Parathyroid adenoma (tissue), 2 donors: ENCODE results near the gene ELMO2.

Experiments used
- H2AFZ ChIP-seq: fragments of 300-600 bp; sonication (generic); one replicate; pipeline ENCODE4 v1.7.0; 2017; ENCODE audit warnings: antibody characterized with exemption, mild to moderate bottlenecking
- H3K27ac ChIP-seq: fragments of 300-600 bp; sonication (generic); one replicate; pipeline ENCODE4 v1.7.0; 2017
- H3K27me3 ChIP-seq: fragments of 300-600 bp; sonication (generic); one replicate; pipeline ENCODE4 v1.7.0; 2017; ENCODE audit warnings: low read length; ENCODE audit not compliant: control insufficient read depth, insufficient read depth
- H3K36me3 ChIP-seq: fragments of 300-600 bp; sonication (generic); one replicate; pipeline ENCODE4 v1.7.0; 2017; ENCODE audit warnings: low read length; ENCODE audit not compliant: control insufficient read depth, insufficient read depth
- H3K4me1 ChIP-seq: fragments of 300-600 bp; sonication (generic); one replicate; pipeline ENCODE4 v1.7.0; 2017; ENCODE audit warnings: control low read depth
- H3K4me2 ChIP-seq: fragments of 300-600 bp; sonication (generic); one replicate; pipeline ENCODE4 v1.7.0; 2017; ENCODE audit warnings: low read length
- H3K4me3 ChIP-seq: fragments of 300-600 bp; sonication (generic); one replicate; pipeline ENCODE4 v1.7.0; 2017; ENCODE audit warnings: low read depth, low read length
- H3K79me2 ChIP-seq: fragments of 300-600 bp; sonication (generic); one replicate; pipeline ENCODE4 v1.7.0; 2017; ENCODE audit warnings: control low read depth
- H3K9ac ChIP-seq: fragments of 300-600 bp; sonication (generic); one replicate; pipeline ENCODE4 v1.7.0; 2017; ENCODE audit warnings: mild to moderate bottlenecking
- H3K9me3 ChIP-seq: fragments of 300-600 bp; sonication (generic); one replicate; pipeline ENCODE4 v1.7.0; 2017; ENCODE audit warnings: low read length; ENCODE audit not compliant: control insufficient read depth
- TF ChIP-seq, protein P1 (sequence below): fragments of 300-600 bp; sonication (generic); IDR thresholded peaks from one replicate; pipeline ENCODE4 v1.7.0; 2017; ENCODE audit warnings: antibody characterized with exemption, mild to moderate bottlenecking
- donor health status: primary hyperparathyroidism.

The ELMO2 gene

DNA sequence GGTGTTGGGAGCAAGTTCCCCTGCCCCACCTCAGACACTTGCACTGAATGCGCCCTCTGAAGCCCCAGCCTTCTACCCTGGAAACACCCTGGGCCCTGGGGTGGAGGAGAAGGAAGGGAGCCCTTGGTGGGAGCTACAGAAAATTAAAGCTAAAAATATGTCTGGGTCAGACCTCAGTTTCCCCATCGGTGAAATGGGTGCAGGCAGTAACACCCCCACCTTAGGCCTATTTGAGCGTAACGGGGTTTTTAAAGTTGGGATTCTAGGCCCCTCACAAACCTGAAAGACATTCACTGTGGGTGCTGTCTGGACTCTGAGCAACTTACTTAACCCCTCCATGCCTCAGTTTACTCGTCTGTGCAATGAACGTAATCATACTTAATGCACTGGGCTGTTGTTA, 78.9 kb downstream of the ELMO2 start:
- H3K79me2 ChIP-seq: no peaks in the 10 kb centered on the region
- H3K27me3 ChIP-seq: no peaks in the 10 kb centered on the region
- H3K36me3 ChIP-seq: no peaks in the 10 kb centered on the region
- no peak overlapping the region for H2AFZ ChIP-seq
- H3K4me3 ChIP-seq: no peak overlapping the region
- no peaks in the 10 kb centered on the region for H3K9me3 ChIP-seq
- H3K27ac ChIP-seq: no peak overlapping the region
- TF ChIP-seq, protein P1, sequence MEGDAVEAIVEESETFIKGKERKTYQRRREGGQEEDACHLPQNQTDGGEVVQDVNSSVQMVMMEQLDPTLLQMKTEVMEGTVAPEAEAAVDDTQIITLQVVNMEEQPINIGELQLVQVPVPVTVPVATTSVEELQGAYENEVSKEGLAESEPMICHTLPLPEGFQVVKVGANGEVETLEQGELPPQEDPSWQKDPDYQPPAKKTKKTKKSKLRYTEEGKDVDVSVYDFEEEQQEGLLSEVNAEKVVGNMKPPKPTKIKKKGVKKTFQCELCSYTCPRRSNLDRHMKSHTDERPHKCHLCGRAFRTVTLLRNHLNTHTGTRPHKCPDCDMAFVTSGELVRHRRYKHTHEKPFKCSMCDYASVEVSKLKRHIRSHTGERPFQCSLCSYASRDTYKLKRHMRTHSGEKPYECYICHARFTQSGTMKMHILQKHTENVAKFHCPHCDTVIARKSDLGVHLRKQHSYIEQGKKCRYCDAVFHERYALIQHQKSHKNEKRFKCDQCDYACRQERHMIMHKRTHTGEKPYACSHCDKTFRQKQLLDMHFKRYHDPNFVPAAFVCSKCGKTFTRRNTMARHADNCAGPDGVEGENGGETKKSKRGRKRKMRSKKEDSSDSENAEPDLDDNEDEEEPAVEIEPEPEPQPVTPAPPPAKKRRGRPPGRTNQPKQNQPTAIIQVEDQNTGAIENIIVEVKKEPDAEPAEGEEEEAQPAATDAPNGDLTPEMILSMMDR: no peak
- no peak overlapping the region for H3K4me2 ChIP-seq
- no peak overlapping the region for H3K9ac ChIP-seq
- no peaks in the 10 kb centered on the region for H3K4me1 ChIP-seq

DNA sequence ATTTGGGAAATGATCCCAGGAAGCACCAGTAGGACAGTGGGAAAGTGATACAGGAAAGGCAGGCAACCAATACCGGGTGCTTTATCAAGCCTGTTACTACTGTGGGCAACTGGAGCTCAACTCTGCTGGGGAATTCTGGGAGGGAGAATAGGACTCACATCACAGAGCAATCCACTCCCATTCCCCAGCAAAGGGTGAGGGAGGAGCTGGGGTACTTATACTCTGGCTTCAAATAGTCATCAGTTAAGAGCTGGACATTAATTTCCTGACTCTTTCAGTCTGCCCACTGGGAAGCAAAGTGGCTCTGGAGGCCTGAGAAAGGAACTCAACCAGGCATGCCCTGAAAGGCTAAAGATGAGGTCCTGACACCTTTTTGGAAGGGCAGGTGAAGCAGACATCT, 80.6 kb downstream of the ELMO2 start:
- Histone ChIP-seq H3K4me1 (no peaks in the 10 kb centered on the region), H3K27ac (no peak overlapping the region), H3K79me2 (no peaks in the 10 kb centered on the region), H3K36me3 (no peaks in the 10 kb centered on the region), H3K4me2 (no peak overlapping the region), H3K9ac (no peak overlapping the region), H2AFZ (no peak overlapping the region), H3K27me3 (no peaks in the 10 kb centered on the region), H3K9me3 (no peaks in the 10 kb centered on the region), H3K4me3 (no peak overlapping the region)
- TF ChIP-seq, protein P1: no peak

DNA sequence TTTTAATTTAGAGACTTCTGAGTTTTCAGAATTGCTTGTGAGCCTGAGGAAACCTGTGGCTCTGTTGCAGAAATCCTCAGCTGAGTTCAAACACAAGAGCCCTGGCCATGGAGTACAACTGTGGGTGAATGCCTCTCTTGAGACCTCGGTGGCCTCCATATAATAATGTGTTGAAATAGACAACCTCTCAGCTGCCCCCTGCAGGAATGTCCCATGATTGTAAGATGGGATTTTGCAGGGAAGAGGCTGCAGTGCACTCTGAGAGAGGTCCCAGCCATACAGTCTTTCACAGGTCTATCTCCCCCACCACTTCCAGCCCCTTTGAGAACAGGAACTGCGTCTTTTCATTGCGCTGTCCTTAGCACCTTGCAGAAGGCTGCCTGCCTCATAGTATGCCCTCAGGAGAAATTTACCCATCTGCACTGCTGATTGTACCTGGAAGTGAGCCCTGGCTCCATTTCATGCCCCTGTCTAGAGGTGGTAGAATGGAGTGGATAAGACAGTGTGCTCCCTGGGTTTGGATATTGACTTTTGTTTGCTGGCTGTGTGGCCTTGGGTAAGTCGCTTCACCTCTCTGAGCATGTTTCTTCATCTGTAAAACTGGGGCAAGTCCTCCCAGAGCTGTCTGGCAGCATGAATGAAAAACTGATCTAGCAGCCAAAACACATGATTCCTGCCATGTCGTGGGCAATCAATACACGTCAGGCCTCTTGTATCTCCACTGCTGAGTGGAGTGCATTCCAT, 81.3 kb downstream of the ELMO2 start:
- TF ChIP-seq, protein P1: no peak
- Histone ChIP-seq H2AFZ (no peak overlapping the region), H3K36me3 (no peaks in the 10 kb centered on the region), H3K9ac (no peak overlapping the region), H3K27ac (no peak overlapping the region), H3K79me2 (no peaks in the 10 kb centered on the region), H3K27me3 (no peaks in the 10 kb centered on the region), H3K4me1 (no peaks in the 10 kb centered on the region), H3K4me3 (no peak overlapping the region), H3K4me2 (no peak overlapping the region), H3K9me3 (no peaks in the 10 kb centered on the region)

DNA sequence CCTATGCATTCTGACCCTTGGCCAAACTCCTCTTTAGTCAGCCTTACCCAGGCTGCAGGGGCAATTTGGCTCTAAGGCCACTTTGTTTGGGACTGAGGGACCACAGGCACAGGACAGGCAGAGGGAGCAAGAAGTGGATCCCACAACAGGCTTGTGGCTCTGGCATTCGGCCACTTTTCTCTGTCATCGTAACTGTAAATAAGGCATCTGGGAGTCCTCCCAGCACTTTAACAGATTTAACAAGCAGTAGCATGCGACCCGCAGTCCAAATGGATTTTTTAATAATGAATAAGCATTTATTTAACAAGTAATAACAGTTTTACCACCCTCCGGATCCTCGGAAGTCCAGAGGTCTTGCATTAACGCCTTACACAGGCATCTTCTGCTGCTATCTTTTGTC, 82.0 kb downstream of the ELMO2 start:
- H3K36me3 ChIP-seq: no peaks in the 10 kb centered on the region
- no peaks in the 10 kb centered on the region for H3K79me2 ChIP-seq
- H3K4me1 ChIP-seq: no peaks in the 10 kb centered on the region
- H3K9me3 ChIP-seq: no peaks in the 10 kb centered on the region
- no peak overlapping the region for H3K4me2 ChIP-seq
- H3K27me3 ChIP-seq: no peaks in the 10 kb centered on the region
- H2AFZ ChIP-seq: no peak overlapping the region
- no peak overlapping the region for H3K9ac ChIP-seq
- no peak overlapping the region for H3K4me3 ChIP-seq
- no peak overlapping the region for H3K27ac ChIP-seq
- TF ChIP-seq, protein P1: no peak

DNA sequence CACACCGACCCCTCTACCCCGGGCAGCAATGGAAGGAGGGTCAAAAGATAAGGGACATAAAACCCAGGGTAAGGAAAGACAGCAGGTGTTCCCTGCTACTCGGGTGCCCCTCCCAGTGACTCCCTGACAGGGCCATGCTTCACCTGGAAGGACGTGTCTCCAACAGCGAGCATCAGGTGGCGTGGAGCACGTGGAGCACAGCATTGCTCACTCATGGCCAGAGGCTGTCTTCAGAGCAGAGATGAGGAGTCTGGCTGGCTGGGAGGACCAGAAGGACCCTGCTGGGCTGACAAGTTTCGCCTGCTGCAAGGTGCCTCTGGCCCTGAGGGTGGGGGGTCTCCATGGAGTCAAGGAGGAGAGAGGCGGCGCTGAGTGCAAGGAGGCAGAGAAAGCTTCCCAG, 82.9 kb downstream of the ELMO2 start:
- no peak overlapping the region for H3K4me2 ChIP-seq
- H3K9me3 ChIP-seq: no peaks in the 10 kb centered on the region
- no peaks in the 10 kb centered on the region for H3K4me1 ChIP-seq
- no peak overlapping the region for H3K9ac ChIP-seq
- no peaks in the 10 kb centered on the region for H3K36me3 ChIP-seq
- TF ChIP-seq, protein P1: no peak
- H3K27ac ChIP-seq: no peak overlapping the region
- H3K79me2 ChIP-seq: no peaks in the 10 kb centered on the region
- H3K4me3 ChIP-seq: no peak overlapping the region
- no peaks in the 10 kb centered on the region for H3K27me3 ChIP-seq
- no peak overlapping the region for H2AFZ ChIP-seq
